Testis (tissue), 3 donors: ENCODE results near the gene ATP2A2. TPM values are rescaled to one million over a fixed set of nuclear protein-coding genes. Genes with fewer than 3 reads are reported as not detected.

Source experiments
- DNase-seq: peaks from one replicate; pipeline ENCODE4 v3.0.0-alpha.2; 2019
- H3K27ac ChIP-seq, 2 donors: fragments of 200-600 bp; sonication (generic); one replicate each; pipeline ENCODE4 v1.5.1; 2019
- H3K27me3 ChIP-seq: fragments of 200-600 bp; sonication (generic); one replicate; pipeline ENCODE4 v1.5.1; 2019
- H3K36me3 ChIP-seq: fragments of 200-600 bp; sonication (generic); one replicate; pipeline ENCODE4 v1.5.1; 2017; ENCODE audit warnings: low read depth; ENCODE audit errors: missing control alignments
- H3K4me1 ChIP-seq: fragments of 200-600 bp; sonication (generic); one replicate; pipeline ENCODE4 v1.5.1; 2019
- H3K4me3 ChIP-seq, 2 donors: fragments of 200-600 bp; sonication (generic); one replicate each; pipeline ENCODE4 v1.5.1; 2017 to 2019
- H3K9me3 ChIP-seq: fragments of 200-600 bp; sonication (generic); one replicate; pipeline ENCODE4 v1.5.1; 2017
- CTCF ChIP-seq, 3 experiments: fragments of 450-650 bp in 2 of 3; fragments of 200-600 bp in 1 of 3; sonication (generic) in 1 of 3; IDR thresholded peaks; one replicate each; pipeline ENCODE4 v1.5.1; 2016 to 2019; ENCODE audit warnings: antibody characterized with exemption in 3 of 3, mild to moderate bottlenecking in 2 of 3, moderate library complexity in 1 of 3
- POLR2A ChIP-seq: fragments of 450-650 bp; IDR thresholded peaks from one replicate; pipeline ENCODE4 v1.6.1; 2017; ENCODE audit warnings: antibody characterized with exemption, mild to moderate bottlenecking, moderate library complexity
- WGBS, 2 donors: methylation state at CpG; one replicate each; pipeline ENCODE4 v1.1.5; 2018; 5-methylcytosine and 5-hydroxymethylcytosine counted together
- intact Hi-C: fragments of 100-400 bp; cut with DNase I; formaldehyde crosslinking; loops from one replicate; pipeline ENCODE4 v1.15.1; 2023; ENCODE audit warnings: low total_unique reads
- polyA plus RNA-seq: library from polyadenylated mRNA; stranded (reverse); fragments of 350-450 nt; fragmentation: Illumina TruSeq; extraction: RNeasy Lipid Tissue Mini Kit (QIAGEN cat#74804); gene quantifications from one replicate; pipeline ENCODE4 v1.2.3, GENCODE V29; 2014; ENCODE audit warnings: low read depth, low replicate concordance; ENCODE audit not compliant: insufficient read depth
- total RNA-seq, 2 donors: library from RNA; depleted of rRNA; stranded (reverse); fragments of >200 nt; gene quantifications; one replicate each; pipeline ENCODE4 v1.2.3, GENCODE V29; 2016

ATP2A2 gene
- total and polyA plus RNA-seq, 3 donors from 2014 or later = 205 to 291 (median 226) TPM

GRCh38 chr12:110367181-110367864 is 86.3 kb downstream of the ATP2A2 start:
- WGBS, 2 donors = 72 to 87% methylated on average over 13 to 15 of the region's 15 CpGs
- H3K27me3 ChIP-seq = no peaks in the 10 kb centered on the region
- H3K4me3 ChIP-seq = no peak overlapping the region
- H3K9me3 ChIP-seq = no peaks in the 10 kb centered on the region
- H3K27ac ChIP-seq = peak overlapping the region; percentile 57 to 74
- DNase-seq = peak; percentile 42
- H3K36me3 ChIP-seq = no peaks in the 10 kb centered on the region
- peaks cover 9% of the 10 kb centered on the region for H3K4me1 ChIP-seq
- intact Hi-C loops = no loop called here
- no peak for TF ChIP-seq CTCF (IDR thresholded peaks at IDR 0.05)
- no peak for TF ChIP-seq POLR2A

- no peaks in the 10 kb centered on the region for H3K36me3 ChIP-seq
- intact Hi-C loops = no loop called here
- no peak for TF ChIP-seq CTCF (IDR thresholded peaks at IDR 0.05)
- no peak for TF ChIP-seq POLR2A
- WGBS, 2 donors = 95 to 97% methylated on average over 8 of the region's 8 CpGs
- DNase-seq = no peak
- H3K27me3 ChIP-seq = no peaks in the 10 kb centered on the region
- no peaks in the 10 kb centered on the region for H3K9me3 ChIP-seq
- H3K27ac ChIP-seq = no peak overlapping the region
- H3K4me1 ChIP-seq = peaks cover 20% of the 10 kb centered on the region
- no peak overlapping the region for H3K4me3 ChIP-seq
Observed at GRCh38 chr12:110369992-110370391, 88.9 kb downstream of the ATP2A2 start.

- no peak for DNase-seq
- H3K27ac ChIP-seq = no peak overlapping the region
- no peaks in the 10 kb centered on the region for H3K9me3 ChIP-seq
- WGBS, 2 donors = 70 to 74% methylated on average over 11 to 13 of the region's 13 CpGs
- H3K4me3 ChIP-seq = no peak overlapping the region
- TF ChIP-seq CTCF (IDR thresholded peaks at IDR 0.05) (no peak), POLR2A (no peak)
- no peaks in the 10 kb centered on the region for H3K36me3 ChIP-seq
- intact Hi-C loops = no loop called here
- H3K4me1 ChIP-seq = peaks cover 20% of the 10 kb centered on the region
- H3K27me3 ChIP-seq = no peaks in the 10 kb centered on the region
Observed at GRCh38 chr12:110370732-110371231, 89.7 kb downstream of the ATP2A2 start.

- no peak for DNase-seq
- Histone ChIP-seq H3K9me3 (no peaks in the 10 kb centered on the region), H3K27me3 (no peaks in the 10 kb centered on the region), H3K4me1 (peaks cover 18% of the 10 kb centered on the region), H3K36me3 (no peaks in the 10 kb centered on the region), H3K27ac (no peak overlapping the region), H3K4me3 (no peak overlapping the region)
- 76 to 81% methylated on average over 7 to 13 of the region's 13 CpGs for WGBS, 2 donors
- no peak for TF ChIP-seq POLR2A
- TF ChIP-seq CTCF (IDR thresholded peaks at IDR 0.05) = no peak
- intact Hi-C loops = no loop called here
Observed at GRCh38 chr12:110371408-110372055, 90.5 kb downstream of the ATP2A2 start.
